HG02970 (cell line): ENCODE results near the gene PYGB.
"Not testable (repeated sequence)": the region's sequence is repeated elsewhere in the genome, so short reads cannot be mapped to it uniquely, and the experiment has no call there.

ENCODE experiments used
- ATAC-seq: cut with Tn5 transposase; IDR thresholded peaks from one replicate; pipeline ENCODE4 v1.9.1; 2021; ENCODE audit warnings: mild to moderate bottlenecking, moderate library complexity, moderate number of reproducible peaks; ENCODE audit not compliant: unreplicated experiment, low FRiP score

Gene PYGB

GRCh38 chr20:25323496-25324246 lies 75.8 kb downstream of the PYGB start:
- ATAC-seq: no peak

- no peak for ATAC-seq
Measured at GRCh38 chr20:25324412-25324811, 76.5 kb downstream of the PYGB start.

DNA sequence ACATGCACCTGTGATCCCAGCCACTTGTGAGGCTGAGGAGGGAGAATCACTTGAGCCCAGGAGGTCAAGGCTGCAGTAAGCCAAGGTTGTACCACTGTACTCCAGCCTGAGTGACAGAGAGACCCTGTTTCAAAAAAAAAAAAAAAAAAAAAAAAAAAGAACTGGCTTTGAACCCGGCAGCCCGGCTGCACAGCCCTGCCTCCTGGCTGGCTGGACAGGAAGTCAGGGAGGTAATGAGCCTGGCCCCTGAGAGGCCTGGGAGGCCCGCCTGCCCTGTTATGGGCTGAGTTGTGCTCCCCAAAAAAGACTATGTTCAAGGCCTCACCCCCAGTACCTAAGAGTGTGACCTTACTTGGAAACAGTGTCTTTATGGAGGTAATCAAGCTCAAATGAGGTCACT lies 77.2 kb downstream of the PYGB start:
- ATAC-seq: no peak

GRCh38 chr20:25325997-25326396 lies 78.1 kb downstream of the PYGB start:
- ATAC-seq: no peak

DNA sequence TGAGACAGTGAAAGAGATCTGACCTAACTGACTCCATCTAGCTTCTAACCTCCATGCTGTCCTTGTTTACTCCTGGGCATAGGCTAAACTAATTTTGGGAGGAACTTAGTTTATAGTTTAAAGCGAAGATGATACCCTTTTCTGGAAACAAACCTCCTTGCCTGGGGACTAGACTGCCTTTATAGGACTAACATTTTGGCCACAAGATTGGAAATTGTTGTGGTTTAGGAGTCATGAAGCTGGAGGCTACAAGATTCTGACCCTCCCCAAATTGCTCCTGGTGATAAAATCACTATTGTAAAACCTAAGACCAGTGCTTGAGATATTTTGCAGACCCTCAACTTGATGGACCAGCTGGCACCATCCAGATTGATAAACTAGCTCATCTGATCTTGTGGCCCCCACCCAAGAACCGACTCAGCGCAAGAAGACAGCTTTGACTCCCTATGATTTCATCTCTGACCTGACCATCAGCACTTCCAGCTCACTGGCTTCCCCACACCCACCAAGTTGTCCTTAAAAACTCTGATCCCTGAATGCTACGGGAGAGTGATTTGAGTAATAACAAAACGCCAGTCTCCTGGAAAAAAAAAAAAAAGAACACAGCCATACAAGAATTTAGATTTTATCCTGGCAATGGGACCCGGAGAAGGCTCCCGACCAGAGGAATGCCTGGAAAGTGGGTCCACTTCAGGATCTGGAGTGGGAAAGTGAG lies 79.8 kb downstream of the PYGB start:
- ATAC-seq: no peak

GRCh38 chr20:25328954-25329498 lies 81.1 kb downstream of the PYGB start:
- ATAC-seq: no peak

GRCh38 chr20:25334972-25335371 lies 87.1 kb downstream of the PYGB start:
- not testable (repeated sequence) for ATAC-seq

DNA sequence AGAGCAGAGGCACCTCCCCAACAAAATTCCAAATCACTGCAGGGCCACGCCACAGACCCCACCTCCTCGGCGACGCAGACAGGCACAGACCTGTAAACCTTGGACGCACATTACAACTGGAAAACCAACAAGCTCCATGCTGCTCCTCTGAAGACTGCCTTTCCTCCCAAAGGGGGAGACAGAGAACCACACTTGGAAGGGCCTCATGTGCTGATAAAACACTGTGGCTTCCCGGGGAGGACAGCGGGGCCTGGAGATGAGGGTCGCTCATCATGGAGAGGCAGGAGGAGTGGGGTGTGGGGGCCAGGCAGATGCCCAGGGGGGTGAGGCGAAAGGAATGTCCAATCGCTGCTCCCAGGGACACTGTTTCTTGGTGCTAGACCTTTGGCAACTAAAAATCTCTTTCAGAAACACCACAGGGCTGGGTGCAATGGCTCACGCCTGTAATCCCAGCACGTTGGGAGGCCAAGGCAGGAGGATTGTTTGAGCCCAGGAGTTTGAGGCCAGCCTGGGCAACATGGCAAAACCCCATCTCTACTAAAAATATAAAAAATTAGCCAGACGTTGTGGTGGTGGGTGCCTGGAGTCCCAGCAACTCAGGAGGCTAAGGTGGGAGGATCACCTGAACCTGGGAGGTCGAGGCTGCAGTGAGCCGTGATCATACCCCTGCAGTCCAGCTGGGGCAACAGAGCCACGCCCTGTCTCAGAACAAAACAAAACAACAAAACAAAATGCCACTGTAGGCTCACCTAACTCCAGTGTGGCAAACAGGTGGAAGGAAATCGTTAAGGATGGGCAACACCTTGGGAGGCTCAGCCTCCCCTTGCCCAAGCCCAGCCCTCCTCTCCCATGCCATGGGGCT lies 88.9 kb downstream of the PYGB start:
- no peak for ATAC-seq

DNA sequence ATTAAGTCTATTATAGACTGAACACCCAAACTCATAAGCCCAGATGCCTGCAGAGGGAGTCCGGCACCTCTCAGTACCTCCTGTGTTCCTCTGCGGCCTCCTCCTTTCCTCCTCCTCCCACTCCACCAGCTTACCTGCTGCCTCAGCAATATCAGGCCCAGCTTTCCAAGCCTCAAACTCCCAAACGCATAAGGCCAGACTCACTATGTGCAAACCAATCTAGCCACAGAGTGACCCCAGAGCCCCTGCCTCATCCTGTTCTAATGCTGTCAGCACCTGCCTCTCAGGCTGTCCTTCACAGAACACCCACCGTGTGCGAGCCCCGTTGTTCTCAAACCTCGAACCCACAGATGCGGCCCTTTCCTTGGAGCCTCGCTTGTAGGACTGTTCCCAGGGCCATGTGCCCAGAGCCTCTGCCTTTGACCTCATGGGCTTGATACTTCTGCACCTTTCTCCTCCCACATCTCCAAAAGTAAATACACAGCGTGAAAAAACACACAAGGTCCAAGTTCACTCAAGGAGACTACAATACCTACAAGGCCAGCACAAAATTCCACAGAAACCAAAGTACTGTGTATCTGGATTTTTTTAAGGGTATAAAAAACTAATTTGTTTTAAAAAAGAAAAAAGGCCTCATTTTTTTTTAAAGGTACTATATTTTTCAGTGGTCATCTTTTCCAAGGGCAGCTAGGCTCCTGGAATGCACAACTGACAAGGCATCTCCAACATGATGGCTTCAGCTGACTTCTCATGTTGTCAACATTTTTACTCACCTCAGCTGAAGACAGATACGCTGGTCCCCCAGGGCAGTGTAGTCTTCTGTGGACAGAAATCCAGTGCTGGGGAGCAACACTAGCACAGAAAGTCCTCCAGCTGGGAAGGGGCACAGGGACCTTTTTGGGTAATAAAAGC lies 90.5 kb downstream of the PYGB start:
- no peak for ATAC-seq

GRCh38 chr20:25339608-25340007 lies 91.7 kb downstream of the PYGB start:
- no peak for ATAC-seq

GRCh38 chr20:25340380-25340779 lies 92.5 kb downstream of the PYGB start:
- no peak for ATAC-seq

DNA sequence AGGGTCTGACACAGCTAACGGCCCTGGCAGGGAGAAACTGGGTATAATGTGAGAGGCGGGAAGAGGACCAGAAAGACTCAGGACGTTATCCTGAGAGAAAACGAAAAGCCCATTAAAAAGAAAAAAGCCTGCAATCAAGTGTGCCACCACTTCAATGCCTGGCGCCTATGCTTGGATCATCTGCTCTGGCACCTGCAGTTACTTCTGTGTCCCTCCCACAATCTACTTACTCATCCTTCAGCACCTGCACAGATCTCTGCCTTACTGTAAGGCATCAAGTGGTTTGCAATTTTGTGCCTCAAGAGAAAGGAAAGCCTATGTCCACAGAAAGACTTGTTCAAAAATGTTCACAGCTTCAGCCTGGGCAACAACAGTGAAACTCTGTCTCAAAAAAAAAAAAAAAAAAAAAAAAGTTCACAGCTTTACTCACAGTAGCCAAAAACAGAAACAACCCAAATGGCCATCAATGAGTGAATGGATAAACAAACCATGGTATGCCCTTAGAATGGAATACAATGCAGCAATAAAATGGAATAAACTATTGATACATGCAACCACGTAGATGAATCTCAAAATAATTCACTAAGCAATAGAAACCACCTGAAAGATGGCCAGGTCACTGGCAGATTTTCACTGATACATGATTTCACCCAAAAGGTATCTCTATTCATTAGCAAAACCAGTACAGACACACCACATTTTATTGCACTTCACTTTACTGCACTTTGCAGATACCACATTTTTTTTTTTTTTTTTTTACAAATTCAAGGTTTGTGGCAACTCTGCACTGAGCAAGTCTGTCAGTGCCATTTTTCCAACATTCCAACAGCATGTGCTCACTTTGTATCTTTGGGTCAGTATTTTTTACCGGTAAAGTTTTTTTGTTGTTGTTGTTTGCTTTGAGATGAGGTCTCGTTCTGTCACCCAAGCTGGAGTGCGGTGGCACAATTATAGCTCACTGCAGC lies 94.1 kb downstream of the PYGB start:
- ATAC-seq: no peak

DNA sequence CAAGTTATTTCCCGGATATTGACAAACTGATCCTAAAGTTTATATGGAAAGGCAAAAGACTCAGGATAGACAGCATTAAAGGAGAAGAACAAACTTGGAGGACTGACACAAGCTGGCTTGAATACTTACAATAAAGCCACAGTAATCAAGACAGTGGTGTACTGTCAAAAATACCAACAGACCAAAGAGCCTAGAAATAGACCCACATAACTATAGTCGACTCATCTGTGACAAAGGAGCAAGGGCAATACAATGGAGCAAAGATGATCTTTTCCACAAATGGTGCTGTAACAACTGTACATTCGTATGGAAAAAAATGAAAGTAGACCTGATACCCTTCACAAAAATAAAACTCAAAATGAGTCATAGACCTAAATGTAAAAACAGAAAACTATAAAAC lies 96.7 kb downstream of the PYGB start:
- no peak for ATAC-seq

- ATAC-seq: no peak
Measured at GRCh38 chr20:25345721-25346120, 97.8 kb downstream of the PYGB start.

GRCh38 chr20:25346349-25346748 lies 98.5 kb downstream of the PYGB start:
- no peak for ATAC-seq
